GM08714 (cell line): ENCODE data around the gene LINGO4.

Experiments
- H3K4me3 ChIP-seq: fragments of 200-500 bp; sonication (Bioruptor generic); 2 replicates; pipeline ENCODE4 v1.5.1; 2014; ENCODE audit warnings: mild to moderate bottlenecking, low read length, inconsistent platforms
- ZNF274 ChIP-seq: IDR thresholded peaks from 2 replicates; pipeline ENCODE4 v1.6.1; 2012; ENCODE audit warnings: mild to moderate bottlenecking, low read depth, low read length

The LINGO4 gene

GRCh38 chr1:151839457-151840403, 34.5 kb upstream of the LINGO4 start, which contains the start of gene C2CD4D:
Gene C2CD4D, minus strand, starts transcription at chr1:151839820. Its CDS starts 831 bp downstream, at chr1:151838989.
- no peak within 1 kb of the TSS; the same call in 1 of the 2 replicates for H3K4me3 ChIP-seq
- no peak for TF ChIP-seq ZNF274

- TF ChIP-seq ZNF274: no peak
- no peak overlapping the region; the same call in 1 of the 2 replicates for H3K4me3 ChIP-seq
Measured at GRCh38 chr1:151839082-151839412, 33.8 kb upstream of the LINGO4 start.

GRCh38 chr1:151838222-151839081, 33.2 kb upstream of the LINGO4 start:
- no peak for TF ChIP-seq ZNF274
- no peak overlapping the region; the same call in 1 of the 2 replicates for H3K4me3 ChIP-seq

GRCh38 chr1:151837884-151838221, 32.6 kb upstream of the LINGO4 start:
- H3K4me3 ChIP-seq: no peak overlapping the region; the same call in 1 of the 2 replicates
- no peak for TF ChIP-seq ZNF274

GRCh38 chr1:151837197-151837596, 32.0 kb upstream of the LINGO4 start:
- no peak overlapping the region for H3K4me3 ChIP-seq
- TF ChIP-seq ZNF274: no peak

- no peak for TF ChIP-seq ZNF274
- no peak overlapping the region for H3K4me3 ChIP-seq
Measured at GRCh38 chr1:151835596-151835995, 30.4 kb upstream of the LINGO4 start.

GRCh38 chr1:151834239-151834638, 29.0 kb upstream of the LINGO4 start:
- H3K4me3 ChIP-seq: no peak overlapping the region
- TF ChIP-seq ZNF274: no peak

GRCh38 chr1:151833172-151833900, 28.1 kb upstream of the LINGO4 start:
- H3K4me3 ChIP-seq: no peak overlapping the region
- TF ChIP-seq ZNF274: no peak

- TF ChIP-seq ZNF274: no peak
- H3K4me3 ChIP-seq: no peak overlapping the region
Measured at GRCh38 chr1:151832318-151832980, 27.2 kb upstream of the LINGO4 start.

- no peak for TF ChIP-seq ZNF274
- H3K4me3 ChIP-seq: no peak within 1 kb of the TSS
Measured at GRCh38 chr1:151831605-151832004, 26.4 kb upstream of the LINGO4 start, which contains the start of gene RORC. Gene RORC, minus strand, starts transcription at chr1:151831802. Its CDS starts 38 bp downstream, at chr1:151831764.

GRCh38 chr1:151831256-151831591, 26.0 kb upstream of the LINGO4 start:
- H3K4me3 ChIP-seq: no peak overlapping the region
- TF ChIP-seq ZNF274: no peak

GRCh38 chr1:151830055-151830454, 24.8 kb upstream of the LINGO4 start:
- TF ChIP-seq ZNF274: no peak
- no peak overlapping the region for H3K4me3 ChIP-seq

GRCh38 chr1:151829352-151830046, 24.3 kb upstream of the LINGO4 start:
- no peak for TF ChIP-seq ZNF274
- H3K4me3 ChIP-seq: no peak overlapping the region

- H3K4me3 ChIP-seq: no peak overlapping the region
- TF ChIP-seq ZNF274: no peak
Measured at GRCh38 chr1:151828921-151829320, 23.7 kb upstream of the LINGO4 start.
